HG03439 (cell line): ENCODE results near the gene PUSL1.

Experiments used
- ATAC-seq: cut with Tn5 transposase; IDR thresholded peaks from one replicate; pipeline ENCODE4 v1.9.1; 2021; ENCODE audit warnings: mild to moderate bottlenecking, moderate library complexity; ENCODE audit not compliant: unreplicated experiment

PUSL1 gene

GRCh38 chr1:1335792-1336248 is 27.4 kb downstream of the PUSL1 start:
- no peak for ATAC-seq

DNA sequence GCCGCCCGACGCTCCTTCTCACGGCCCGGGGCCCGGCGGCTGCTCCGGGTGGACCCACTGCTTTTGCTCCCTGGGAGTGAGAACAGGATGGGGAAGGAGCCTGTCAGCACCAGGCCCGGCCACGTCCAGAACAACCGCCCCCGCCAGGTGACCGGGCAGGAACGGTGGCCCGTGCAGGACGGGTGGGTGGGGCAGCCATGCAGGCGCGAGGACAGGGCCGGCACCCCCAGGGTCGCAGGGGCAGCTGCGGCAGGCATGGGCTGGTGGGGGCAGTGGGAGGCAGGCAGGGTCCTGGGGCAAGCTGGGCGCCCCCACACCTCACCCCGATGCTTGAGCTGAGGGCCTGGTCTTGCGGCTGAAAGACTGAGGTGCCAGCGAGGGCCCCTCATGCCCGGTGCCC is 28.0 kb downstream of the PUSL1 start:
- no peak for ATAC-seq

- ATAC-seq, result no peak
These were observed 28.8 kb downstream of the PUSL1 start for GRCh38 chr1:1336931-1337792.

DNA sequence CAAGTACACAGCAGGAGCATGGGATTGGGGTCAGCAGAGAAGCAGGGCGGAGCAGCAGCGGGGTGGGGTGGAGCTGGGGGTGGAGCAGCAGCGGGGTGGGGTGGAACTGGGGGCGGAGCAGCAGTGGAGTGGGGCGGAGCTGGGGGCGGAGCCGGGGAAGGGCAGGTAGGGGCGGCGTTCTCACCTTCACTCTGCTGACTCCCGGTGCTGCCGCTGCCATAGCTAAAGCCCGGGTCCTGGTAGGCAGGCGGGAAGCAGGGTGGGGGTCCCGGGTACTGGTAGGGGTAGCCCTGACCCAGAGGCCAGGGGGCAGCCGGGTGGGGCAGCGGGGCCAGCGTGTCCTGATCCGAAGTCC is 29.4 kb downstream of the PUSL1 start:
- no peak for ATAC-seq

DNA sequence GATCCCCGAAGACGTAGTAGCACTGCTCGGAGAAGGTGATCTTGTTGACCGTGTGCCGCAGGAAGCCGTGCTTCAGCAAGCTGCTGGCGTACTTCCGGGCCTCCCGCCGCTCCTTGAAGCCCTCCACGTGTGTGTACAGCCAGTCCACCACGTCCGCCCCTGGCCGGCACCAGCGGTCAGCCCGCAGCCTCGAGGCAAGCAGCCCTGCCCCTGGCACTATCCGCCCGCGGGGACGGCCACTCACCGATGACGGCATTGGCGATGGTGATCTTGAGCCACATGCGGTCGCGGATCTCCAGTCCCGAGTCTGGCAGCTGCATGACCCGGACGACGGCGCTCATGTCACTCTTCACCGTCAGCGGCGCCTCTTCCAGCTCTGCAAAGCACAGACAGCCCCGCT is 29.9 kb downstream of the PUSL1 start:
- no peak for ATAC-seq

DNA sequence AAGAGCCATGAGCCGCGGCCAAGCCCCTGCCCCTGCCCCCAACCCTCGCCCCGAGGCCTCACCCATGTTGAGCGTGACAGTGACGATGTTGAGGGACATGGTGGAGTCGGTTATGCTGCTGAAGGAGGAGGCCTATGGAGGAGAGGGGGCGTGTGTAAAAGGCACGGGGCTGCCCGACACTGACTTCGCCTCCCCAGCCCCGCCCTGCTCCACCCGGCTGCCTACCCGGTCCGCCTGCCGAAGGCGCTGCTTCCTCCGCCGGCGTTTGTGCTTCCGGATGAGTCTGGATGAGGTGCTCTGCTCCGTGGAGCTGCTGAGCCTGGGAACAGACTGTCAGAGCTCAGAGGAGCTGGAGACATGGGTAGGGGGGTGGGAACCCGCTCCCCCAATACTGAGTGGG is 31.8 kb downstream of the PUSL1 start:
- ATAC-seq, result no peak

GRCh38 chr1:1340791-1341548 is 32.6 kb downstream of the PUSL1 start:
- no peak for ATAC-seq

GRCh38 chr1:1341549-1342021 is 33.2 kb downstream of the PUSL1 start:
- no peak for ATAC-seq

GRCh38 chr1:1342061-1342562 is 33.7 kb downstream of the PUSL1 start:
- no peak for ATAC-seq

DNA sequence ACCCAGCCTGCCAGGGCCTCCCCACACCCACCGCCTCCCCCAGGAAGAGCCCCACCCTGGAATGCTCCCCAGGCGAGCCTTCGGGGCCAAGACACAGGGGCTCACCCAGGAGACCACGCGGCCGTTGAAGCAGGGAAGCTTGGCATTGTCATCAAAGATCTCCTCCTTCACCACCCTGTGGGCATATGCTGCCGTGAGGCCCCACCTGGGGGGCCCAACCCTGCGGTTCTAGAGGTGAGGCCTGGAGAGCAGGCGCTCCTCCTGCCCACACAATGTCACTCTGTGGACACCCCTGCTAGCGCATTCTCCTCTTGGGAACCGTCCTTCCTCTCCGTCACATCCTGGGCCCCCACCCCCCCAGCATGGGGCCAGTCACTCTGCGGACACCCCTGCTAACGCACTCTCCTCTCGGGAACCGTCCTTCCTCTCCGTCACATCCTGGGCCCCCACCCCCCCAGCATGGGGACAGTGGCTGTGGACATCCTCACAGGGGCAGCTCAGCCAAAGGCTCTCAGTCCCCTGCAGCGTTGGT is 34.3 kb downstream of the PUSL1 start:
- ATAC-seq, result no peak

DNA sequence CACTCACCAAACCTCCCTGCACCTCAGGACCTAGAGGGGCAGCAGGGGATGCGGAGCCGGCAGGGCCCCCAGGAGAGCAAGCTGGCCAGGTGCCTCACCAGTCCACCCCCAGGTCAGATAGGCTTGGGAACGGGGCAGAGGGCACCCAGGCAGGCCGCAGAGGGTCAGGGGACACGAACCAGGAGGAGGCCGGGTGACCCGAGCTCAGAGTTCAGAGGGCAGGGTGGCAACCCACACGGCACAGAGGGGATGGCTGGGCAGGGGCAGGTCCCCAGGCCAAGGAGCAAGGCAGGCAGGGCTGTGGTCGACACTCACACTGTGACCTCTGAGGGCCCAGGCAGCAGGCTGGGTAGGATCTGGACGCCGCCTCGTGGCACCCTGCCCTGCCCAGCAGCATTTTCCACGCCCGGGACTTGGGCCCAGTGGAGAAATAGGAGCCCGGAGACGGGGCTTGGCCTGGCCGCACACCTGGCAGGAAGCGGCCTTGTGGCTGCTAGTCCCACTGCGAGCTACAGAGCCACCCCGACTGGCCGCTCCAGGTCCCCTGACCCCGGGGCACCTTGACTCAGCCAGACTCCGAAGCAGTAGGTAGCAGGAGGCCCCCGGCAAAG is 35.5 kb downstream of the PUSL1 start:
- no peak for ATAC-seq

- ATAC-seq, result no peak
These were observed 36.4 kb downstream of the PUSL1 start for GRCh38 chr1:1344655-1345361.

GRCh38 chr1:1345384-1345783 is 37.0 kb downstream of the PUSL1 start:
- ATAC-seq, result no peak

DNA sequence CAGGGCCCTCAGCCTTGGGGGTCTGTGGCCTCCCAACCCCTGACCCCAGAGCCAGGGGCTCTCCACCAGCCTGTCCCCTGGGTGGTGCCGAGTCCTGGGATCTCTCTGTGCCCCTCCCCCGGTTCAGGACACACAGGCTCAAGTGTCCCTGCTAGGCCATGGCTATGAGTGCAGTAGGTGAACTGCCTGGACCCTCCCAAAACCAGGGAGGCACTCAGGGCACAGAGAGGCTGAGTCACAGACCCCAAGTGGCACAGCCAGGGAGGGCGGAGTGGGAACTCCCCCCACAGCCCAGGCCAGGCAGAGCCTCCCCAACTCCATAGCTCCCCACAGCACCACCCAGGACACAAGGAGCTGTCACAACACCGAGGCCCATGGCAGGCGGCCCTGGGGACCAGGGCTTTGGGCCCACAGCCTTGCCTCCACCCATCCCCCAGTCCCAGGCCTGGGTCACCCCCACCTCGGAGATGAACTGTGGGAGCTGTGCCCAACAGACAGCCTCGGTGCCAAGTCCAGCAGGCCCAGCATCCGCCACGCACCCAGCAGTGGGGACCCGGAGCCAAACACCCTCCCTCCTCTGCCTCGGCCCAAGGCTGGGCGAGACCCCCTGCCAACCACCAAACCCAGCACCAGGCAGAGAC is 37.6 kb downstream of the PUSL1 start:
- ATAC-seq, result no peak

- no peak for ATAC-seq
These were observed 38.1 kb downstream of the PUSL1 start for GRCh38 chr1:1346501-1346890.

GRCh38 chr1:1347026-1347595 is 38.7 kb downstream of the PUSL1 start:
- no peak for ATAC-seq

DNA sequence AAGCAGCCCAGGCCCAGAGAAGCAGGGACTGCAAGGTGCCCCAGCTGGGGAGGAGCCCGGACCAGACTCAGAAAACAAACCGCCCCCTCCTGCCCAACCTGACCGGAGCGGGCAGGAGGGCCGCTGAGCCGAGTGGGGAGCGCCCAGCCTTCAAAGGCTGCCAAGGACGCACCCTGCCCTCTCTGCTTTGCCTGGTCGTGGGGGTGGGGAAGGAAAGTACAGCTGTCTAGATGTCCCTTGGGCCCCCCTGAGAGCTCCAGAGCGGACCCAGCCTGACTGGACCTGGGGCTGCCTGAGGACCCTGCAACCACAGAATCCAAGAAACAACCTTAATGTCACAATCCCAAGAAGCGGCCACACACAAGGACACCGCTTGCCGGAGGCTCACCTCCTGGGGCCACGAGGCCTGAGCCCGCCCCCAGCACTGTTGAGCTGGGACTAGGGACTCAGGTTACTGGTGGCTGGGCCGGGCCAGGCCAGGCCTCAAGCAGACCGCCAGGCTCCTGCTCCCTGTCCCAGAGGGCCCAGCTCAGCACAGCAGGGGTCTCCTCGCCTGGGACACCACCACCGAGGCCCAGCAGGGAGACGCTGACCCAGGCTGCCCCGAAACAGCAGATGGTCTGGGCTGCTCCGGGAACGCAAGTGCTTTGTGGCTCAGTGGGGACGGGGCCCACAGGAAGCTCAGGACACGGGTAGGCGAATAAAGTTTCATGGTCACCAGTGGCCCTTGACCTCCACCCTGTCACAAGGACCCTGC is 39.4 kb downstream of the PUSL1 start:
- ATAC-seq, result no peak

GRCh38 chr1:1348420-1349255 is 40.2 kb downstream of the PUSL1 start:
- peak; percentile 24 for ATAC-seq
